Activated CD4-positive, alpha-beta memory T cell treated with anti-CD3 and anti-CD28 coated beads for 36 hours (primary cell): ENCODE measurements around the gene ANKRD20A1. TPM values are rescaled to one million over a fixed set of nuclear protein-coding genes. Genes with fewer than 3 reads are reported as not detected.
A peak's percentile ranks its signal among the peaks of the same experiment; 100 is the strongest.
"Not testable (repeated sequence)": the region's sequence is repeated elsewhere in the genome, so short reads cannot be mapped to it uniquely, and the experiment has no call there.

Experiments
- CTCF ChIA-PET: fragments of 350-600 bp; sonication (Branson Sonifier 250); formaldehyde crosslinking; loops from one replicate; lab custom pipeline; 2021; ENCODE audit warnings: antibody characterized with exemption, inconsistent platforms; lab: Charles Lee
- POLR2A ChIA-PET: fragments of 350-600 bp; sonication (Branson Sonifier 250); formaldehyde crosslinking; loops from one replicate; lab custom pipeline; 2021; ENCODE audit warnings: antibody characterized with exemption; lab: Charles Lee
- DNase-seq: peaks from one replicate; pipeline ENCODE4 v3.0.0-alpha.2; 2020
- H3K27ac Mint-ChIP-seq: one replicate; pipeline ENCODE4 v1.8.0; 2021; ENCODE audit warnings: mixed read lengths
- H3K27me3 Mint-ChIP-seq: one replicate; pipeline ENCODE4 v1.8.0; 2021; ENCODE audit warnings: mixed read lengths
- H3K36me3 Mint-ChIP-seq: one replicate; pipeline ENCODE4 v1.8.0; 2021; ENCODE audit warnings: mixed read lengths
- H3K4me1 Mint-ChIP-seq: one replicate; pipeline ENCODE4 v1.8.0; 2021; ENCODE audit warnings: low read depth, mixed read lengths
- H3K4me3 Mint-ChIP-seq: one replicate; pipeline ENCODE4 v1.8.0; 2021; ENCODE audit warnings: mild to moderate bottlenecking, mixed read lengths
- H3K9me3 Mint-ChIP-seq: one replicate; pipeline ENCODE4 v1.8.0; 2021; ENCODE audit warnings: mixed read lengths
- intact Hi-C: fragments of 100-400 bp; cut with micrococcal nuclease; formaldehyde crosslinking; loops from one replicate; pipeline ENCODE4 v1.15.1; 2023
- total RNA-seq, 2 experiments: library from RNA; stranded (reverse); gene quantifications; one replicate each; pipeline ENCODE4 v1.2.3, GENCODE V29; 2021

Gene ANKRD20A1
- total RNA-seq, result 1 to 10 TPM; 1.2 to 1.5 TPM

- H3K9me3 Mint-ChIP-seq, H3K27ac Mint-ChIP-seq, CTCF ChIA-PET, DNase-seq, H3K36me3 Mint-ChIP-seq, POLR2A ChIA-PET, intact Hi-C loops, H3K27me3 Mint-ChIP-seq, H3K4me1 Mint-ChIP-seq, H3K4me3 Mint-ChIP-seq: not testable (repeated sequence)
Measured at GRCh38 chr9:67858871-67859270, at the start of gene ANKRD20A1. ANKRD20A1 (plus strand) TSS chr9:67858931; CDS start chr9:67859427, 496 bp downstream.

- intact Hi-C loops, H3K36me3 Mint-ChIP-seq, H3K27me3 Mint-ChIP-seq, H3K9me3 Mint-ChIP-seq, H3K4me1 Mint-ChIP-seq, POLR2A ChIA-PET, CTCF ChIA-PET, H3K4me3 Mint-ChIP-seq, H3K27ac Mint-ChIP-seq: not testable (repeated sequence)
- peak; percentile 43 for DNase-seq
Measured at GRCh38 chr9:67832088-67832487, 26.6 kb upstream of the ANKRD20A1 start.
